NCI-H1436 (cell line): ENCODE measurements around the gene TRAF3.

Experiments
- DNase-seq: peaks from one replicate; lab custom pipeline; 2025; lab: John Stamatoyannopoulos, UW

TRAF3 gene, protein sequence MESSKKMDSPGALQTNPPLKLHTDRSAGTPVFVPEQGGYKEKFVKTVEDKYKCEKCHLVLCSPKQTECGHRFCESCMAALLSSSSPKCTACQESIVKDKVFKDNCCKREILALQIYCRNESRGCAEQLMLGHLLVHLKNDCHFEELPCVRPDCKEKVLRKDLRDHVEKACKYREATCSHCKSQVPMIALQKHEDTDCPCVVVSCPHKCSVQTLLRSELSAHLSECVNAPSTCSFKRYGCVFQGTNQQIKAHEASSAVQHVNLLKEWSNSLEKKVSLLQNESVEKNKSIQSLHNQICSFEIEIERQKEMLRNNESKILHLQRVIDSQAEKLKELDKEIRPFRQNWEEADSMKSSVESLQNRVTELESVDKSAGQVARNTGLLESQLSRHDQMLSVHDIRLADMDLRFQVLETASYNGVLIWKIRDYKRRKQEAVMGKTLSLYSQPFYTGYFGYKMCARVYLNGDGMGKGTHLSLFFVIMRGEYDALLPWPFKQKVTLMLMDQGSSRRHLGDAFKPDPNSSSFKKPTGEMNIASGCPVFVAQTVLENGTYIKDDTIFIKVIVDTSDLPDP

GRCh38 chr14:102776761-102777710 is at the start of gene TRAF3:
Gene TRAF3, plus strand, starts transcription at chr14:102777449. Its CDS starts 92,753 bp downstream, at chr14:102870202.
- DNase-seq, result no peak

- no peak for DNase-seq
Measured at GRCh38 chr14:102728501-102728900, 48.7 kb upstream of the TRAF3 start.

DNA sequence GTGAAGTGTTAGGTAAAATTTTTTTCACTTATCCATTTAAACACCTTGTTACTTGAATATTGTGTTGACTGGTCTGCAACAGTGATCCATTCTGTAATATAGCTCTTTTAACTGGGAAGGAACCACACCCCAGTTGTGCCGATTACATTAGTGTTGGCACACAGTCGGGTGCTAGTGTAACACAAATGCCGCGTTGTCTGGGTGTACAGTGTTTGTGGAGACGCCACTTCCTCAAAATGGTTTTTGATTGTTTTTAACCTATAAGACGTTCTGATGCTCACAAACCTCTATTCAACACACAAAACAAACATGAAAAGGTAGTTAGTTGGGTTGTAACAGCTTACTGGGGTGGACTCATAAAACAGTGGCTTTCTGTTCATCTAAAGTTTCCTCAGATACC is 48.0 kb upstream of the TRAF3 start:
- no peak for DNase-seq

GRCh38 chr14:102729825-102730224 is 47.4 kb upstream of the TRAF3 start:
- DNase-seq, result no peak

- no peak for DNase-seq
Measured at GRCh38 chr14:102731101-102731870, 46.0 kb upstream of the TRAF3 start.

GRCh38 chr14:102731871-102732800 is 45.1 kb upstream of the TRAF3 start:
- DNase-seq, result no peak

DNA sequence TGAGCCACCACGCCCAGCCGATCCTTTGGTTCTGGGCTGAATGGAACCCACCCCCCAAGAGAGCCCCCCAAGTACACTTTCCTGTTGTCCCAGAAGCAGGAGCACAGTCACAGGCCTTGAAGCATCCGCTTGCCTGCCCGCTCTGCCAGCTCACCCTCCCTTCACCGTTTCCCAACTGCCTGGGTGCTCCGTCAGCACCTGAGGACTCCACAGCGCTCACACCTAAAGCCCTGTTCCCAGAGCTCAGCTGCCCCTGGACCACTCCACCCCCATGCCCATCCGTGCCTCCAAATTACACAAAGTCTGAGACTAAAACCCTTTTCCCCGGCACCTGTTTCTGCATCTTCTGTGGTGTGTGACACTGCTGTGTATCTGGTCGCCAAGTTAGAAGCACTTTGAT is 44.3 kb upstream of the TRAF3 start:
- DNase-seq, result no peak

DNA sequence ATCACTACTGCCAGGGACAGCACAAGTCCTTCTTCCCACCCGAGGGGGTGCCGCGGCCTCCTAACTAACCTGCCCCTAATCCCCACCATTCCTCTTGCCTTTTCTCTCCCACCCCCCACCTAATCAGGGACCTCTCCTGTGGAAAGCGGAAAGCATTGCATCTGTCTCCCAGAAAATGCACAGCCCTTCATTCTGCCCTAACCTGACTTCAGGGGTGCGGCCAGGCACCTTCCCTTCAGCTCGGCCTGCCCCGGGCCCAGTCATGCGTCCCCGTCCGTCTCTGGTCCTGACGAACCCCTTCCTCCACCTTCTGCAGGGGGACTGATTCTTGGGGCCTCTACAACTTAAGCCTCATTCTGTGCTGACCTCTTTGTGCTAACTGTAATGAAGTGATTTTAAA is 43.9 kb upstream of the TRAF3 start:
- no peak for DNase-seq

- DNase-seq, result no peak
Measured at GRCh38 chr14:102734436-102734835, 42.8 kb upstream of the TRAF3 start.

GRCh38 chr14:102736956-102737355 is 40.3 kb upstream of the TRAF3 start:
- no peak for DNase-seq

- no peak for DNase-seq
Measured at GRCh38 chr14:102737402-102738372, 39.6 kb upstream of the TRAF3 start.

GRCh38 chr14:102738373-102739189 is 38.7 kb upstream of the TRAF3 start:
- no peak for DNase-seq

DNA sequence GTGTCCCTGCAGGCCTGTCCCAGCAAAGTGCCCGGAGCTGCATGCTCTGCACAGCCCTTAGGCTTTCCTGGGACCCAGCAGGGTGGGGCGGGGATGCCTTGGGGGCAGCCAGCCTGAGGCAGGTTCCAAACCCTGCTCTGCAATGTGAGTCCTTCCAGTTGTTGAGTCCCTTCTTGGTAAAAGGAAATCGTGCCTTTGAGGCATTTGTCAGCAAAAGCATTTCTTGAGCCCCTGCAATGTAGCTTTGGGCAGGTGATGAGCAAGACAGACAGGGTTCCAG is 38.1 kb upstream of the TRAF3 start:
- no peak for DNase-seq

DNA sequence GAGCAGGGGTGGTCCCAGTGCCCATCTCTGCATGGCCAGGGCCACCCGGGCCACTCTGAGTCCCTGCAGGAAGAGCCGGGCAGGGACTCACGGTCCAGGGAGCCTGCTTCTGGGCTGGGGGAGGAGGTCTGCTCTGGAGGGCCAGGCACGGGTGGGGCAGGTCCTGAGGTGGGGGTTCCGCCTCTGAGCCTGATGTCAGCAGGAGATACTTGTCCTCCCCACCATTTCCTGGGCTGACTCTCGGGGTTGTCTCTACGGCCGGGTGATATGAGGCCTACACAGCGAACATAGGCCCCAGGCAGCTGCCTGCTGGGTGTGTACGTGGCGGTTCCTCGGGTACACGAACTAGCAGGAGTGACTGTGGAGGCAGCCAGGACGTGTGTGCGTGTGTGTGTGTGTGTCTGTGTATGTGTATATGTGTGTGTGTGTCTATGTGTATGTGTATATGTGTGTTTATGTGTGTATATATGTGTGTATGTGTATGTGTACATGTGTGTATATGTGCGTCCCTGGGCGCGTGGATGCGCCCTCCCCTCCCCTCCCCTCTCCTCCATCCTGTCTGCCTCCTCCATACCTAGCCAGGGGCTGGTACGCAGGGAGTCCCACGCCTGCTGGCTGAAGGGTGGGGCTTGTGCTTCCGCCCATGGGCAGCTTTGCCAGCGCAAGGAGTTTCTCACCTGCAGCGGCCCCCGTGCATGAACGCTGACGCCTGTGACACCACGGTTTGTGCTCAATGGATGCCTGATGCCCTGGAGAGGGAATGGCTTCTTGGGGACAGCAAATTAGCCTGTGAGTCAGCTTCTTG is 30.4 kb upstream of the TRAF3 start:
- no peak for DNase-seq

- DNase-seq, result no peak
Measured at GRCh38 chr14:102748806-102749205, 28.4 kb upstream of the TRAF3 start.

- peak; percentile 26 for DNase-seq
Measured at GRCh38 chr14:102749393-102750305, 27.6 kb upstream of the TRAF3 start.

GRCh38 chr14:102750376-102750775 is 26.9 kb upstream of the TRAF3 start:
- no peak for DNase-seq
